ENCODE results near the gene MTHFD1L.
"Not testable (repeated sequence)": the region's sequence is repeated elsewhere in the genome, so short reads cannot be mapped to it uniquely, and the experiment has no call there.

MTHFD1L gene

GRCh38 chr6:151123641-151124040 is 258.1 kb downstream of the MTHFD1L start:
- DNase-seq, ATAC-seq: not testable (repeated sequence)

- not testable (repeated sequence) for DNase-seq, ATAC-seq
These were observed 259.7 kb downstream of the MTHFD1L start for GRCh38 chr6:151125242-151125641.

- DNase-seq, result not testable (repeated sequence)
- ATAC-seq, result peak; percentile 59
These were observed 260.3 kb downstream of the MTHFD1L start for GRCh38 chr6:151125651-151126416.

- DNase-seq, ATAC-seq: not testable (repeated sequence)
These were observed 260.9 kb downstream of the MTHFD1L start for GRCh38 chr6:151126417-151126724.

GRCh38 chr6:151127133-151127798 is 261.8 kb downstream of the MTHFD1L start:
- not testable (repeated sequence) for ATAC-seq, DNase-seq

GRCh38 chr6:151128763-151129370 is 263.4 kb downstream of the MTHFD1L start:
- DNase-seq (no peak), ATAC-seq (no peak)

- ATAC-seq, result no peak
- no peak for DNase-seq
These were observed 264.8 kb downstream of the MTHFD1L start for GRCh38 chr6:151130329-151130728.

GRCh38 chr6:151131324-151132007 is 266.0 kb downstream of the MTHFD1L start:
- no peak for DNase-seq
- no peak for ATAC-seq

GRCh38 chr6:151136141-151136755 is 270.7 kb downstream of the MTHFD1L start:
- ATAC-seq (no peak), DNase-seq (no peak)

GRCh38 chr6:151137542-151137941 is 272.0 kb downstream of the MTHFD1L start:
- DNase-seq (no peak), ATAC-seq (no peak)

GRCh38 chr6:151139524-151139923 is 274.0 kb downstream of the MTHFD1L start:
- no peak for DNase-seq

GRCh38 chr6:151140767-151141166 is 275.3 kb downstream of the MTHFD1L start:
- no peak for DNase-seq
- ATAC-seq, result no peak

More at GRCh38 chr6:151139524-151139923, 274.0 kb downstream of the MTHFD1L start:
- no peak for ATAC-seq

GRCh38 chr6:151141685-151142084 is 276.2 kb downstream of the MTHFD1L start:
- DNase-seq, result no peak

GRCh38 chr6:151142676-151143075 is 277.2 kb downstream of the MTHFD1L start:
- ATAC-seq, result no peak
- DNase-seq, result no peak

More at GRCh38 chr6:151141685-151142084, 276.2 kb downstream of the MTHFD1L start:
- no peak for ATAC-seq

- no peak for ATAC-seq
- DNase-seq, result no peak
These were observed 277.8 kb downstream of the MTHFD1L start for GRCh38 chr6:151143337-151143736.

- no peak for ATAC-seq
- no peak for DNase-seq
These were observed 278.3 kb downstream of the MTHFD1L start for GRCh38 chr6:151143806-151144205.

- ATAC-seq, result no peak
- no peak for DNase-seq
These were observed 281.8 kb downstream of the MTHFD1L start for GRCh38 chr6:151147118-151147832.

GRCh38 chr6:151148111-151148510 is 282.6 kb downstream of the MTHFD1L start:
- ATAC-seq (no peak), DNase-seq (no peak)

- no peak for ATAC-seq
- no peak for DNase-seq
These were observed 284.3 kb downstream of the MTHFD1L start for GRCh38 chr6:151149793-151150192.
